OCI-LY1 (cell line): ENCODE data around the gene CMA1.

Experiments
- H2AFZ ChIP-seq: fragments of 200-600 bp; sonication (generic), shearing (Covaris generic); 2 replicates; pipeline ENCODE4 v1.6.0; 2014; ENCODE audit warnings: antibody characterized with exemption, mild to moderate bottlenecking, low read length
- H3F3A ChIP-seq: fragments of 200-600 bp; sonication (generic), shearing (Covaris generic); 2 replicates; pipeline ENCODE4 v1.6.0; 2014; ENCODE audit warnings: mild to moderate bottlenecking, antibody characterized with exemption, low read length, moderate library complexity; ENCODE audit not compliant: insufficient read depth
- H3K27ac ChIP-seq: fragments of 200-600 bp; sonication (generic); 2 replicates; pipeline ENCODE4 v1.5.1; 2014; ENCODE audit warnings: low read length, mixed run types, mild to moderate bottlenecking, low read depth; ENCODE audit not compliant: poor library complexity, severe bottlenecking
- H3K27me3 ChIP-seq: fragments of 200-600 bp; sonication (generic); 2 replicates; pipeline ENCODE4 v1.6.0; 2014; ENCODE audit warnings: antibody characterized with exemption, mild to moderate bottlenecking, low read length, moderate library complexity; ENCODE audit not compliant: insufficient read depth
- H3K36me3 ChIP-seq: fragments of 200-600 bp; sonication (generic); 2 replicates; pipeline ENCODE4 v1.6.1; 2014; ENCODE audit warnings: mild to moderate bottlenecking, antibody characterized with exemption, low read length, moderate library complexity, mixed read lengths; ENCODE audit not compliant: insufficient read depth
- H3K4me1 ChIP-seq: fragments of 200-600 bp; sonication (generic); 2 replicates; pipeline ENCODE4 v1.5.1; 2014; ENCODE audit warnings: mild to moderate bottlenecking, low read length, moderate library complexity; ENCODE audit not compliant: insufficient read depth, severe bottlenecking
- H3K4me2 ChIP-seq: fragments of 200-600 bp; sonication (generic), shearing (Covaris generic); 2 replicates; pipeline ENCODE4 v1.6.1; 2014; ENCODE audit warnings: low read length
- H3K4me3 ChIP-seq: fragments of 200-600 bp; sonication (generic); 2 replicates; pipeline ENCODE4 v1.5.1; 2014; ENCODE audit warnings: low read length, low read depth, mild to moderate bottlenecking, mixed read lengths; ENCODE audit not compliant: poor library complexity, severe bottlenecking
- H3K79me2 ChIP-seq: fragments of 200-600 bp; shearing (Covaris generic); 2 replicates; pipeline ENCODE4 v1.6.1; 2016; ENCODE audit warnings: mixed run types, low read length, mixed read lengths; ENCODE audit not compliant: insufficient read depth
- H3K9ac ChIP-seq: fragments of 200-600 bp; sonication (generic), shearing (Covaris generic); 2 replicates; pipeline ENCODE4 v1.6.1; 2014; ENCODE audit warnings: mild to moderate bottlenecking, low read length, mixed read lengths
- H3K9me2 ChIP-seq: fragments of 200-600 bp; sonication (generic), shearing (Covaris generic); 2 replicates; pipeline ENCODE4 v1.6.1; 2014; ENCODE audit warnings: low read depth, mild to moderate bottlenecking, low read length, mixed read lengths
- H3K9me3 ChIP-seq: fragments of 200-600 bp; shearing (Covaris generic); 2 replicates; pipeline ENCODE4 v1.6.1; 2014; ENCODE audit warnings: low read length, mixed read lengths
- H4K20me1 ChIP-seq: fragments of 200-600 bp; sonication (generic), shearing (Covaris generic); 2 replicates; pipeline ENCODE4 v1.6.0; 2016; ENCODE audit warnings: mild to moderate bottlenecking, low read length; ENCODE audit not compliant: insufficient read depth
- CTCF ChIP-seq: fragments of 200-600 bp; sonication (generic), shearing (Covaris generic); IDR thresholded peaks from 2 replicates; pipeline ENCODE4 v1.5.1; 2017; ENCODE audit warnings: mild to moderate bottlenecking, antibody characterized with exemption, low read length, moderate library complexity, mixed read lengths
- EZH2 ChIP-seq: fragments of 200-600 bp; sonication (generic), shearing (Covaris generic); IDR thresholded peaks from 2 replicates; pipeline ENCODE4 v1.8.0; 2017; ENCODE audit warnings: borderline replicate concordance, mixed run types, mild to moderate bottlenecking, antibody characterized with exemption, low read length, moderate library complexity, mixed read lengths

CMA1 gene

GRCh38 chr14:24463017-24463883, 44.8 kb downstream of the CMA1 start:
- H3K4me1 ChIP-seq = peaks cover 30% of the 10 kb centered on the region
- no peaks in the 10 kb centered on the region for H3K79me2 ChIP-seq
- no peaks in the 10 kb centered on the region for H4K20me1 ChIP-seq
- no peaks in the 10 kb centered on the region for H3K36me3 ChIP-seq
- no peak for TF ChIP-seq CTCF
- TF ChIP-seq EZH2 = no peak
- no peaks in the 10 kb centered on the region for H3K9me3 ChIP-seq
- no peaks in the 10 kb centered on the region for H3F3A ChIP-seq
- H3K27me3 ChIP-seq = no peaks in the 10 kb centered on the region
- no peaks in the 10 kb centered on the region for H3K9me2 ChIP-seq
- H3K4me3 ChIP-seq = no peak overlapping the region
- no peak overlapping the region for H2AFZ ChIP-seq
- H3K27ac ChIP-seq = peak overlapping the region; percentile 92
- peak overlapping the region; percentile 36 for H3K4me2 ChIP-seq
- peak overlapping the region; percentile 16; the same call in 1 of the 2 replicates for H3K9ac ChIP-seq

GRCh38 chr14:24461336-24461735, 46.7 kb downstream of the CMA1 start:
- no peaks in the 10 kb centered on the region for H3K79me2 ChIP-seq
- peaks cover 30% of the 10 kb centered on the region for H3K4me1 ChIP-seq
- H2AFZ ChIP-seq = no peak overlapping the region
- H3K9me3 ChIP-seq = no peaks in the 10 kb centered on the region
- no peaks in the 10 kb centered on the region for H4K20me1 ChIP-seq
- H3K36me3 ChIP-seq = no peaks in the 10 kb centered on the region
- no peaks in the 10 kb centered on the region for H3K9me2 ChIP-seq
- H3F3A ChIP-seq = no peaks in the 10 kb centered on the region
- no peak overlapping the region for H3K4me3 ChIP-seq
- TF ChIP-seq EZH2 (no peak), CTCF (no peak)
- no peak overlapping the region for H3K27ac ChIP-seq
- no peaks in the 10 kb centered on the region for H3K27me3 ChIP-seq
- H3K4me2 ChIP-seq = no peak overlapping the region
- H3K9ac ChIP-seq = no peak overlapping the region

GRCh38 chr14:24459331-24459730, 48.7 kb downstream of the CMA1 start:
- TF ChIP-seq EZH2 = no peak
- no peak for TF ChIP-seq CTCF
- no peak overlapping the region for H3K27ac ChIP-seq
- no peak overlapping the region for H3K9ac ChIP-seq
- no peaks in the 10 kb centered on the region for H4K20me1 ChIP-seq
- no peaks in the 10 kb centered on the region for H3K79me2 ChIP-seq
- no peak overlapping the region for H3K4me2 ChIP-seq
- H3K36me3 ChIP-seq = 0 out of 2 replicates have a peak, but pooled peaks cover 4% of the 10 kb centered on the region
- H3F3A ChIP-seq = no peaks in the 10 kb centered on the region
- H2AFZ ChIP-seq = no peak overlapping the region
- H3K4me1 ChIP-seq = peaks cover 18% of the 10 kb centered on the region
- H3K9me3 ChIP-seq = no peaks in the 10 kb centered on the region
- no peak overlapping the region for H3K4me3 ChIP-seq
- H3K9me2 ChIP-seq = no peaks in the 10 kb centered on the region
- no peaks in the 10 kb centered on the region for H3K27me3 ChIP-seq
